Measurements from ENCODE around the gene LYPD6B.

The LYPD6B gene

GRCh38 chr2:149258531-149258930, 220.0 kb downstream of the LYPD6B start:
- no peak for DNase-seq (ENCODE audit: low read depth)
- no peak for TF ChIP-seq CTCF (IDR thresholded peaks at IDR 0.05; ENCODE audit: low read depth, low read length, missing control alignments)
- in situ Hi-C loops (cut with HindIII; ENCODE audit: low sequenced_read_pairs), result no loop called here
- H3K4me3 ChIP-seq (ENCODE audit: low read depth, low read length), result no peak overlapping the region

- in situ Hi-C loops (cut with HindIII; ENCODE audit: low sequenced_read_pairs), result no loop called here
- no peak overlapping the region for H3K4me3 ChIP-seq (ENCODE audit: low read depth, low read length)
- DNase-seq (ENCODE audit: low read depth), result no peak
- no peak for TF ChIP-seq CTCF (IDR thresholded peaks at IDR 0.05; ENCODE audit: low read depth, low read length, missing control alignments)
Measured at GRCh38 chr2:149259136-149259535, 220.6 kb downstream of the LYPD6B start.

GRCh38 chr2:149261692-149262091, 223.2 kb downstream of the LYPD6B start:
- no peak for DNase-seq (ENCODE audit: low read depth)
- in situ Hi-C loops (cut with HindIII; ENCODE audit: low sequenced_read_pairs), result no loop called here
- H3K4me3 ChIP-seq (ENCODE audit: low read depth, low read length), result no peak overlapping the region
- no peak for TF ChIP-seq CTCF (IDR thresholded peaks at IDR 0.05; ENCODE audit: low read depth, low read length, missing control alignments)
